ENCODE results near the gene SEM1. TPM values are rescaled to one million over a fixed set of nuclear protein-coding genes. Genes with fewer than 3 reads are reported as not detected.

The SEM1 gene
- total RNA-seq, 1 donor from 2014 or later, result 65.2 TPM

DNA sequence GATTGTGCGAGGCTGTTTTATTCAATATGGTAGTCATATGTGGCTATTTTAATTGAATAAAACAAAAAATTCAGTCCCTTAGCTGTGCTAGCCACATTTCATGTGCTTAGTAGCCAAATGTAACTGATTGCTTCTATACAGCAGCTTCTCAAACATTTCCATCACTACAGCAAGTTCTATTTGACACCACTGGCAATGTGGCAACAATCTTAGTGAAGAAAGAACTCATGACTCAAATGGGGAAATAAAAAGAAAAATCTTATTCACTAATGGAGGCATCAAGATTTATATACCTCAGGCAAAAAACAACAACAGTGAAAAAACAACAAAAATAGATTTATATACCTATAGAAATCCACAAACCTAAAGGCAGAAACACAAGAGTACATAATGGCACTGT is 17.9 kb downstream of the SEM1 start:
- peaks cover 59% of the 10 kb centered on the region for H3K79me2 ChIP-seq (ENCODE audit: low read depth)
- peaks cover 3% of the 10 kb centered on the region for H3K9me3 Mint-ChIP-seq
- no peaks in the 10 kb centered on the region for H3K4me1 Mint-ChIP-seq
- no peak overlapping the region for H3K4me3 Mint-ChIP-seq
- no peak overlapping the region for H3K4me3 ChIP-seq
- H3K4me2 ChIP-seq, result no peak overlapping the region
- no peaks in the 10 kb centered on the region for H3K27me3 ChIP-seq
- peaks cover 12% of the 10 kb centered on the region for H3K36me3 Mint-ChIP-seq
- H3K4me1 ChIP-seq, result no peaks in the 10 kb centered on the region
- DNase-seq (ENCODE audit: low spot score), result no peak
- no peak overlapping the region for H3K27ac Mint-ChIP-seq
- no peak overlapping the region for H2AFZ ChIP-seq (replicated peaks)
- TF ChIP-seq, protein P1, sequence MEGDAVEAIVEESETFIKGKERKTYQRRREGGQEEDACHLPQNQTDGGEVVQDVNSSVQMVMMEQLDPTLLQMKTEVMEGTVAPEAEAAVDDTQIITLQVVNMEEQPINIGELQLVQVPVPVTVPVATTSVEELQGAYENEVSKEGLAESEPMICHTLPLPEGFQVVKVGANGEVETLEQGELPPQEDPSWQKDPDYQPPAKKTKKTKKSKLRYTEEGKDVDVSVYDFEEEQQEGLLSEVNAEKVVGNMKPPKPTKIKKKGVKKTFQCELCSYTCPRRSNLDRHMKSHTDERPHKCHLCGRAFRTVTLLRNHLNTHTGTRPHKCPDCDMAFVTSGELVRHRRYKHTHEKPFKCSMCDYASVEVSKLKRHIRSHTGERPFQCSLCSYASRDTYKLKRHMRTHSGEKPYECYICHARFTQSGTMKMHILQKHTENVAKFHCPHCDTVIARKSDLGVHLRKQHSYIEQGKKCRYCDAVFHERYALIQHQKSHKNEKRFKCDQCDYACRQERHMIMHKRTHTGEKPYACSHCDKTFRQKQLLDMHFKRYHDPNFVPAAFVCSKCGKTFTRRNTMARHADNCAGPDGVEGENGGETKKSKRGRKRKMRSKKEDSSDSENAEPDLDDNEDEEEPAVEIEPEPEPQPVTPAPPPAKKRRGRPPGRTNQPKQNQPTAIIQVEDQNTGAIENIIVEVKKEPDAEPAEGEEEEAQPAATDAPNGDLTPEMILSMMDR (IDR thresholded peaks at IDR 0.05), result no peak
- TF ChIP-seq EZH2 (IDR thresholded peaks at IDR 0.05), result no peak
- no peak for TF ChIP-seq EZH2phosphoT487 (IDR thresholded peaks at IDR 0.05)
- H3F3A ChIP-seq (ENCODE audit: low read depth), result no peaks in the 10 kb centered on the region
- H3K27ac ChIP-seq, result no peak overlapping the region
- H3K9me3 ChIP-seq (ENCODE audit: low read depth), result no peaks in the 10 kb centered on the region
- peaks cover 26% of the 10 kb centered on the region for H4K20me1 ChIP-seq (ENCODE audit: low read depth)
- H3K36me3 ChIP-seq, result peaks cover 6% of the 10 kb centered on the region
- H3K27me3 Mint-ChIP-seq (ENCODE audit: insufficient read depth, low read depth), result no peaks in the 10 kb centered on the region
- H3K9ac ChIP-seq, result no peak overlapping the region

- no peak for TF ChIP-seq EZH2phosphoT487 (IDR thresholded peaks at IDR 0.05)
- TF ChIP-seq EZH2 (IDR thresholded peaks at IDR 0.05), result no peak
- TF ChIP-seq, protein P1 (IDR thresholded peaks at IDR 0.05), result no peak
- Mint-ChIP-seq H3K36me3 (peaks cover 24% of the 10 kb centered on the region), H3K4me1 (no peaks in the 10 kb centered on the region), H3K27ac (no peak overlapping the region), H3K27me3 (ENCODE audit: insufficient read depth, low read depth) (no peaks in the 10 kb centered on the region), H3K9me3 (peaks cover 3% of the 10 kb centered on the region), H3K4me3 (no peak overlapping the region)
- Histone ChIP-seq H3K9ac (no peak overlapping the region), H3K9me3 (ENCODE audit: low read depth) (no peaks in the 10 kb centered on the region), H3K4me3 (no peak overlapping the region), H3K27me3 (no peaks in the 10 kb centered on the region), H3K36me3 (peaks cover 6% of the 10 kb centered on the region), H3K4me1 (no peaks in the 10 kb centered on the region), H3F3A (ENCODE audit: low read depth) (no peaks in the 10 kb centered on the region), H3K4me2 (no peak overlapping the region), H3K79me2 (ENCODE audit: low read depth) (peaks cover 37% of the 10 kb centered on the region), H2AFZ (replicated peaks) (no peak overlapping the region), H4K20me1 (ENCODE audit: low read depth) (peaks cover 9% of the 10 kb centered on the region), H3K27ac (no peak overlapping the region)
- DNase-seq (ENCODE audit: low spot score), result no peak
Measured at GRCh38 chr7:96689414-96689813, 20.2 kb downstream of the SEM1 start.

DNA sequence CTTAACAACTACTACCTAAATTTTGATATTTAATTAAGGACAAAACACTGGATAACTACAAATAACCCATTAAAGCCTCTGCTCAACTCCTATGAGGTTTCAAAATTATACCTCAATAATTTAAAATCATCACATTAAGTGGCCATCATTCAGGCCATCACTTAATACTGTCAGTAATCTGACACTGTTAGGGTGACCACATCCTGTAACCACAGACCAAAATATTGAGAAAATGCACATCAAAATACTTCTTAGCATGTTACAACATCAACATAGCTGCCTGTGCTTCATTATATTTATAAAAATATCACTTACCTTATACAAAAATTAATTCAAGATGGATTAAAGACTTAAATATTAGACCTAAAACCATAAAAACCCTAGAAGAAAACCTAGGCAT is 23.3 kb downstream of the SEM1 start:
- peaks cover 23% of the 10 kb centered on the region for H3K79me2 ChIP-seq (ENCODE audit: low read depth)
- peaks cover 47% of the 10 kb centered on the region for H3K36me3 Mint-ChIP-seq
- no peak overlapping the region for H2AFZ ChIP-seq (replicated peaks)
- no peak for TF ChIP-seq EZH2 (IDR thresholded peaks at IDR 0.05)
- no peak for TF ChIP-seq EZH2phosphoT487 (IDR thresholded peaks at IDR 0.05)
- TF ChIP-seq, protein P1 (IDR thresholded peaks at IDR 0.05), result no peak
- H3K9me3 ChIP-seq (ENCODE audit: low read depth), result no peaks in the 10 kb centered on the region
- H4K20me1 ChIP-seq (ENCODE audit: low read depth), result peaks cover 5% of the 10 kb centered on the region
- no peak overlapping the region for H3K4me2 ChIP-seq
- no peak overlapping the region for H3K4me3 ChIP-seq
- H3K27me3 Mint-ChIP-seq (ENCODE audit: insufficient read depth, low read depth), result no peaks in the 10 kb centered on the region
- H3K27me3 ChIP-seq, result no peaks in the 10 kb centered on the region
- H3K36me3 ChIP-seq, result peaks cover 6% of the 10 kb centered on the region
- no peak overlapping the region for H3K4me3 Mint-ChIP-seq
- H3K9ac ChIP-seq, result no peak overlapping the region
- H3K4me1 ChIP-seq, result no peaks in the 10 kb centered on the region
- no peak for DNase-seq (ENCODE audit: low spot score)
- H3K4me1 Mint-ChIP-seq, result no peaks in the 10 kb centered on the region
- no peak overlapping the region for H3K27ac ChIP-seq
- H3K9me3 Mint-ChIP-seq, result peaks cover 22% of the 10 kb centered on the region
- H3K27ac Mint-ChIP-seq, result no peak overlapping the region
- H3F3A ChIP-seq (ENCODE audit: low read depth), result no peaks in the 10 kb centered on the region

Measured in neural progenitor cell (in vitro differentiated cells).